ENCODE results near the gene TBC1D14. TPM values are rescaled to one million over a fixed set of nuclear protein-coding genes. Genes with fewer than 3 reads are reported as not detected.

The TBC1D14 gene
- polyA plus RNA-seq, 1 of the 3 experiments (the other 2 are of a cell fraction), result 39.5 TPM

DNA sequence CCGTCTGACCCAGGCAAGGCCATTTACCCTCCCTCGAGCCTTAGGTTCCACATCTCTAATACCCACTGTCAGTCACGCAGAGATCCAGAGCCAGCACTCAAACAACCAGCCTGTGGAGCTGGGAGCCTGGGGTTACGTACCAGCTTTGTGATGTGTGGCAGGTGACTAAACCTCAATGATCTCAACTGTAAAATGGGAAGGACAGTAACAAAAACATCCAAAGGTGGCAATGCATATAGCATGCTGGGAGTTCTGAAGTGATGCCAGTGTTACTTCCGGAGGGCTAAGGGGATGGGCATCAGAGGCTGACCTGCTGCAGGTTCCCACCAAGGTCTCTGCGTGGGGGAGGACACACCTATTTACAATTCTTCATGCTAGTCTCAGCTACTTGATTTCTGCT lies 152.2 kb downstream of the TBC1D14 start:
- peaks cover 51 to 72% of the 10 kb centered on the region in 2 experiments for H3K36me3 ChIP-seq (replicated peaks in 1 of 2; ENCODE audit: control insufficient read depth in 1 of 2, insufficient read depth in 2 of 2, low read length in 1 of 2)
- H3F3A ChIP-seq (replicated peaks; ENCODE audit: insufficient read depth), result peaks cover 23% of the 10 kb centered on the region
- H2AFZ ChIP-seq (ENCODE audit: low read depth), result no peak overlapping the region
- peaks cover 0 to 5% of the 10 kb centered on the region in 2 experiments; a peak in 2 of 4 replicates for H3K4me1 ChIP-seq (ENCODE audit: control insufficient read depth in 1 of 2, insufficient read depth in 2 of 2, low read depth in 1 of 2, low read length in 1 of 2)
- no peak overlapping the region for H3K9ac ChIP-seq
- DNase-seq, result no peak
- ChIA-PET CTCF (interaction anchor here (1.3 to 3.2 kb wide), 4 partner anchors 9 to 87 kb away, joined by 4 to 19 read pairs (median 5); partner anchors contain the start of gene TADA2B), POLR2A (no interaction called here)
- H3K4me3 ChIP-seq (ENCODE audit: low read depth in 2 of 2, low read length in 1 of 2), result no peak overlapping the region
- H3K79me2 ChIP-seq (ENCODE audit: insufficient read depth), result peaks cover 62% of the 10 kb centered on the region
- no peak overlapping the region for H3K4me2 ChIP-seq
- H3K9me2 ChIP-seq, result no peaks in the 10 kb centered on the region
- 92% methylated on average over 6 of the region's 6 CpGs for WGBS (ENCODE audit: low lambda C conversion rate)
- H4K20me1 ChIP-seq (ENCODE audit: insufficient read depth), result peaks cover 21% of the 10 kb centered on the region
- H3K27me3 ChIP-seq (ENCODE audit: insufficient read depth), result no peaks in the 10 kb centered on the region
- no peak overlapping the region for H3K27ac ChIP-seq (ENCODE audit: low read depth in 2 of 2, low read length in 1 of 2)
- TF ChIP-seq, protein P1, sequence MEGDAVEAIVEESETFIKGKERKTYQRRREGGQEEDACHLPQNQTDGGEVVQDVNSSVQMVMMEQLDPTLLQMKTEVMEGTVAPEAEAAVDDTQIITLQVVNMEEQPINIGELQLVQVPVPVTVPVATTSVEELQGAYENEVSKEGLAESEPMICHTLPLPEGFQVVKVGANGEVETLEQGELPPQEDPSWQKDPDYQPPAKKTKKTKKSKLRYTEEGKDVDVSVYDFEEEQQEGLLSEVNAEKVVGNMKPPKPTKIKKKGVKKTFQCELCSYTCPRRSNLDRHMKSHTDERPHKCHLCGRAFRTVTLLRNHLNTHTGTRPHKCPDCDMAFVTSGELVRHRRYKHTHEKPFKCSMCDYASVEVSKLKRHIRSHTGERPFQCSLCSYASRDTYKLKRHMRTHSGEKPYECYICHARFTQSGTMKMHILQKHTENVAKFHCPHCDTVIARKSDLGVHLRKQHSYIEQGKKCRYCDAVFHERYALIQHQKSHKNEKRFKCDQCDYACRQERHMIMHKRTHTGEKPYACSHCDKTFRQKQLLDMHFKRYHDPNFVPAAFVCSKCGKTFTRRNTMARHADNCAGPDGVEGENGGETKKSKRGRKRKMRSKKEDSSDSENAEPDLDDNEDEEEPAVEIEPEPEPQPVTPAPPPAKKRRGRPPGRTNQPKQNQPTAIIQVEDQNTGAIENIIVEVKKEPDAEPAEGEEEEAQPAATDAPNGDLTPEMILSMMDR (IDR thresholded peaks at IDR 0.05), result no peak
- TF ChIP-seq YY1 (IDR thresholded peaks at IDR 0.05; ENCODE audit: low read depth), result no peak
- no peak for TF ChIP-seq TAF1 (IDR thresholded peaks at IDR 0.05; ENCODE audit: borderline replicate concordance, low read depth, low read length)
- TF ChIP-seq MAX (IDR thresholded peaks at IDR 0.05; ENCODE audit: low read depth), result no peak
- no peak for TF ChIP-seq MXI1 (IDR thresholded peaks at IDR 0.05; ENCODE audit: low read depth, low read length)
- TF ChIP-seq RFX5 (IDR thresholded peaks at IDR 0.05; ENCODE audit: low read length), result no peak
- no peak for TF ChIP-seq EZH2phosphoT487 (IDR thresholded peaks at IDR 0.05; ENCODE audit: borderline replicate concordance, low read depth)
- no peak for TF ChIP-seq ELF1 (IDR thresholded peaks at IDR 0.05)
- TF ChIP-seq POLR2AphosphoS5 (IDR thresholded peaks at IDR 0.05; ENCODE audit: low read depth, low read length), result no peak
- no peak for TF ChIP-seq RXRA (IDR thresholded peaks at IDR 0.05; ENCODE audit: borderline replicate concordance, low read depth)
- TF ChIP-seq, protein P2, sequence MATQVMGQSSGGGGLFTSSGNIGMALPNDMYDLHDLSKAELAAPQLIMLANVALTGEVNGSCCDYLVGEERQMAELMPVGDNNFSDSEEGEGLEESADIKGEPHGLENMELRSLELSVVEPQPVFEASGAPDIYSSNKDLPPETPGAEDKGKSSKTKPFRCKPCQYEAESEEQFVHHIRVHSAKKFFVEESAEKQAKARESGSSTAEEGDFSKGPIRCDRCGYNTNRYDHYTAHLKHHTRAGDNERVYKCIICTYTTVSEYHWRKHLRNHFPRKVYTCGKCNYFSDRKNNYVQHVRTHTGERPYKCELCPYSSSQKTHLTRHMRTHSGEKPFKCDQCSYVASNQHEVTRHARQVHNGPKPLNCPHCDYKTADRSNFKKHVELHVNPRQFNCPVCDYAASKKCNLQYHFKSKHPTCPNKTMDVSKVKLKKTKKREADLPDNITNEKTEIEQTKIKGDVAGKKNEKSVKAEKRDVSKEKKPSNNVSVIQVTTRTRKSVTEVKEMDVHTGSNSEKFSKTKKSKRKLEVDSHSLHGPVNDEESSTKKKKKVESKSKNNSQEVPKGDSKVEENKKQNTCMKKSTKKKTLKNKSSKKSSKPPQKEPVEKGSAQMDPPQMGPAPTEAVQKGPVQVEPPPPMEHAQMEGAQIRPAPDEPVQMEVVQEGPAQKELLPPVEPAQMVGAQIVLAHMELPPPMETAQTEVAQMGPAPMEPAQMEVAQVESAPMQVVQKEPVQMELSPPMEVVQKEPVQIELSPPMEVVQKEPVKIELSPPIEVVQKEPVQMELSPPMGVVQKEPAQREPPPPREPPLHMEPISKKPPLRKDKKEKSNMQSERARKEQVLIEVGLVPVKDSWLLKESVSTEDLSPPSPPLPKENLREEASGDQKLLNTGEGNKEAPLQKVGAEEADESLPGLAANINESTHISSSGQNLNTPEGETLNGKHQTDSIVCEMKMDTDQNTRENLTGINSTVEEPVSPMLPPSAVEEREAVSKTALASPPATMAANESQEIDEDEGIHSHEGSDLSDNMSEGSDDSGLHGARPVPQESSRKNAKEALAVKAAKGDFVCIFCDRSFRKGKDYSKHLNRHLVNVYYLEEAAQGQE (IDR thresholded peaks at IDR 0.05; ENCODE audit: low read depth, low read length), result no peak
- no peak for TF ChIP-seq FOXJ3 (CRISPR knock-in tag; IDR thresholded peaks at IDR 0.05)
- TF ChIP-seq TCF12 (IDR thresholded peaks at IDR 0.05), result no peak
- TF ChIP-seq SIN3A (IDR thresholded peaks at IDR 0.05; ENCODE audit: borderline replicate concordance, low read depth, low read length), result no peak
- no peak for TF ChIP-seq NFIC (IDR thresholded peaks at IDR 0.05; ENCODE audit: borderline replicate concordance)
- TF ChIP-seq, protein P3, sequence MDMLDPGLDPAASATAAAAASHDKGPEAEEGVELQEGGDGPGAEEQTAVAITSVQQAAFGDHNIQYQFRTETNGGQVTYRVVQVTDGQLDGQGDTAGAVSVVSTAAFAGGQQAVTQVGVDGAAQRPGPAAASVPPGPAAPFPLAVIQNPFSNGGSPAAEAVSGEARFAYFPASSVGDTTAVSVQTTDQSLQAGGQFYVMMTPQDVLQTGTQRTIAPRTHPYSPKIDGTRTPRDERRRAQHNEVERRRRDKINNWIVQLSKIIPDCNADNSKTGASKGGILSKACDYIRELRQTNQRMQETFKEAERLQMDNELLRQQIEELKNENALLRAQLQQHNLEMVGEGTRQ (IDR thresholded peaks at IDR 0.05; ENCODE audit: borderline replicate concordance, low read depth, low read length), result no peak
- no peak for TF ChIP-seq FOSL2 (IDR thresholded peaks at IDR 0.05; ENCODE audit: borderline replicate concordance, low read depth)
- TF ChIP-seq MEF2A (IDR thresholded peaks at IDR 0.05; ENCODE audit: borderline replicate concordance, low read depth), result no peak
- H3K9me3 ChIP-seq, result no peaks in the 10 kb centered on the region
